ENCODE data around the gene HAPSTR1. TPM values are rescaled to one million over a fixed set of nuclear protein-coding genes. Genes with fewer than 3 reads are reported as not detected.

Gene HAPSTR1
- total and polyA plus RNA-seq, 2 of the 13 experiments (the other 11 are each of a cell fraction or from before 2014, with no cell fraction given) = 25.2 to 83.2 TPM

GRCh38 chr16:9047689-9048301, 43.6 kb upstream of the HAPSTR1 start (continued):
- TF ChIP-seq LBX2 (CRISPR knock-in tag; IDR thresholded peaks at IDR 0.05; ENCODE audit: borderline replicate concordance) (no peak), ZBTB34 (CRISPR knock-in tag; IDR thresholded peaks at IDR 0.05) (no peak), JUNB (CRISPR knock-in tag; IDR thresholded peaks at IDR 0.05; ENCODE audit: borderline replicate concordance) (peak; percentile 87), DPF2 (CRISPR knock-in tag; IDR thresholded peaks at IDR 0.05; ENCODE audit: borderline replicate concordance, low read depth) (no peak), ZNF580 (CRISPR knock-in tag; IDR thresholded peaks at IDR 0.05; ENCODE audit: borderline replicate concordance, low read depth) (no peak; the same call in 1 of the 2 replicates), NFIB (CRISPR knock-in tag; IDR thresholded peaks at IDR 0.05; ENCODE audit: borderline replicate concordance) (no peak), EED (CRISPR knock-in tag; IDR thresholded peaks at IDR 0.05) (no peak), ELK4 (CRISPR knock-in tag; IDR thresholded peaks at IDR 0.05; ENCODE audit: borderline replicate concordance) (no peak), MEIS1 (CRISPR knock-in tag; IDR thresholded peaks at IDR 0.05; ENCODE audit: borderline replicate concordance) (peak; percentile 63; the same call in 1 of the 2 replicates), NFRKB (IDR thresholded peaks at IDR 0.05) (no peak), ZNF775 (CRISPR knock-in tag; IDR thresholded peaks at IDR 0.05; ENCODE audit: borderline replicate concordance) (no peak), TFDP2 (CRISPR knock-in tag; IDR thresholded peaks at IDR 0.05) (no peak), ZBTB44 (CRISPR knock-in tag; IDR thresholded peaks at IDR 0.05) (no peak), ZNF274 (CRISPR knock-in tag; IDR thresholded peaks at IDR 0.05) (peak; percentile 56; the same call in 1 of the 2 replicates), EZH2 (conservative IDR thresholded peaks at IDR 0.05; ENCODE audit: low read depth, low read length) (no peak), ZNF446 (CRISPR knock-in tag; IDR thresholded peaks at IDR 0.05) (no peak), SETDB1 (CRISPR knock-in tag; IDR thresholded peaks at IDR 0.05; ENCODE audit: borderline replicate concordance) (no peak), SNAPC2 (CRISPR knock-in tag; IDR thresholded peaks at IDR 0.05) (no peak), POLR2AphosphoS2 (IDR thresholded peaks at IDR 0.05; ENCODE audit: low read depth, low read length) (no peak), RFXANK (CRISPR knock-in tag; IDR thresholded peaks at IDR 0.05) (no peak), SAFB2 (CRISPR knock-in tag; IDR thresholded peaks at IDR 0.05; ENCODE audit: borderline replicate concordance, low read depth) (no peak), ZSCAN29 (CRISPR knock-in tag; conservative IDR thresholded peaks at IDR 0.05) (0 out of 2 replicates have a peak, but pooled peaks have one; percentile 32), RORA (CRISPR knock-in tag; IDR thresholded peaks at IDR 0.05) (no peak), ZNF451 (CRISPR knock-in tag; IDR thresholded peaks at IDR 0.05) (no peak), RBFOX2 (IDR thresholded peaks at IDR 0.05; ENCODE audit: low read depth, low read length) (no peak)
